ENCODE results near the gene OSBPL2.

OSBPL2 gene

DNA sequence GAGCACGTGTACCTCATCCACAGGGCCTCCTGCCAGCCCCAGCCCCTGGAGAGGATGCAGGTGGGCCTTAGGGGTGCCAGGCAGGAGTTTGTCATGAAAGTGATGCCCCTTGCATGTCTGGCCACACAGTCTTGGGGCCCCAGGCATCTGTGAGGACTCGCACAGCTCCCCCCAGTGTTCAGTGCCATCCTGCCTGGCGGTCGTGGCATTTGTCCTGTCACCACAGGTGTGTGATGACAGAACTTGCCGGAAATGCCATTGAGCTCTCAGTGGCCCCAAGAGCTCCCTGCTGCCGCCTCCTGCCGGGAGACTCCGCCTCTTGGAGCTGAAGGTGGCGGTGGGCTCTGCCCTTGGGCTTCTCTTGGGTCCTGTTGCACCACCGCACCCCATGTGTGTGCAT lies 33.9 kb downstream of the OSBPL2 start:
- H3K36me3 Mint-ChIP-seq (ENCODE audit: low read depth): peaks cover 39% of the 10 kb centered on the region
- H3K9me3 Mint-ChIP-seq: no peaks in the 10 kb centered on the region
- TF ChIP-seq, protein P1, sequence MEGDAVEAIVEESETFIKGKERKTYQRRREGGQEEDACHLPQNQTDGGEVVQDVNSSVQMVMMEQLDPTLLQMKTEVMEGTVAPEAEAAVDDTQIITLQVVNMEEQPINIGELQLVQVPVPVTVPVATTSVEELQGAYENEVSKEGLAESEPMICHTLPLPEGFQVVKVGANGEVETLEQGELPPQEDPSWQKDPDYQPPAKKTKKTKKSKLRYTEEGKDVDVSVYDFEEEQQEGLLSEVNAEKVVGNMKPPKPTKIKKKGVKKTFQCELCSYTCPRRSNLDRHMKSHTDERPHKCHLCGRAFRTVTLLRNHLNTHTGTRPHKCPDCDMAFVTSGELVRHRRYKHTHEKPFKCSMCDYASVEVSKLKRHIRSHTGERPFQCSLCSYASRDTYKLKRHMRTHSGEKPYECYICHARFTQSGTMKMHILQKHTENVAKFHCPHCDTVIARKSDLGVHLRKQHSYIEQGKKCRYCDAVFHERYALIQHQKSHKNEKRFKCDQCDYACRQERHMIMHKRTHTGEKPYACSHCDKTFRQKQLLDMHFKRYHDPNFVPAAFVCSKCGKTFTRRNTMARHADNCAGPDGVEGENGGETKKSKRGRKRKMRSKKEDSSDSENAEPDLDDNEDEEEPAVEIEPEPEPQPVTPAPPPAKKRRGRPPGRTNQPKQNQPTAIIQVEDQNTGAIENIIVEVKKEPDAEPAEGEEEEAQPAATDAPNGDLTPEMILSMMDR (IDR thresholded peaks at IDR 0.05; ENCODE audit: unreplicated experiment in 3 of 3): no peak
- H3K27me3 Mint-ChIP-seq (ENCODE audit: low read depth): no peaks in the 10 kb centered on the region
- H3K4me3 Mint-ChIP-seq: no peak overlapping the region
- no peak overlapping the region for H3K27ac Mint-ChIP-seq
- peaks cover 14% of the 10 kb centered on the region for H3K4me1 Mint-ChIP-seq

DNA sequence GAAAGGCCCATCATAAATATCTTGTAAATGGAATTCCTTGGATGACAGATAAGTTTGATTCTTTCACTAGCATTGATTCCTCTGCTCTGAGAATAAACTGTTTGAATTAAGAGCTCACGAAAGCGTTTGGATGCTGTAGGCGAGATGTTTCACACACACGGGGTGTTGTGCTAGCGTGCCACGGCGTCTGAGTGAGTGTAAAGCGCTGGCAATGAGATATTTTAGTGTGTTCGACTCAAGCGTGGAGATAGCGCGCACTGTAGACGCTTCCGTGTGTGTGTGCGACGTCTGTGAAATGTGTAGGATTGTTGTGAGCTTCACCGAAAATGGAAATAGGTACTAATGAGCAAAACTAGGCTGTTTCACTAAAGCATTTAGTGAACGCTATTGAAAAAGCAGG lies 35.1 kb downstream of the OSBPL2 start:
- H3K4me1 Mint-ChIP-seq: peaks cover 14% of the 10 kb centered on the region
- H3K27ac Mint-ChIP-seq: no peak overlapping the region
- no peaks in the 10 kb centered on the region for H3K9me3 Mint-ChIP-seq
- no peak overlapping the region for H3K4me3 Mint-ChIP-seq
- no peaks in the 10 kb centered on the region for H3K27me3 Mint-ChIP-seq (ENCODE audit: low read depth)
- TF ChIP-seq, protein P1 (IDR thresholded peaks at IDR 0.05; ENCODE audit: unreplicated experiment in 3 of 3): no peak
- H3K36me3 Mint-ChIP-seq (ENCODE audit: low read depth): peaks cover 43% of the 10 kb centered on the region

DNA sequence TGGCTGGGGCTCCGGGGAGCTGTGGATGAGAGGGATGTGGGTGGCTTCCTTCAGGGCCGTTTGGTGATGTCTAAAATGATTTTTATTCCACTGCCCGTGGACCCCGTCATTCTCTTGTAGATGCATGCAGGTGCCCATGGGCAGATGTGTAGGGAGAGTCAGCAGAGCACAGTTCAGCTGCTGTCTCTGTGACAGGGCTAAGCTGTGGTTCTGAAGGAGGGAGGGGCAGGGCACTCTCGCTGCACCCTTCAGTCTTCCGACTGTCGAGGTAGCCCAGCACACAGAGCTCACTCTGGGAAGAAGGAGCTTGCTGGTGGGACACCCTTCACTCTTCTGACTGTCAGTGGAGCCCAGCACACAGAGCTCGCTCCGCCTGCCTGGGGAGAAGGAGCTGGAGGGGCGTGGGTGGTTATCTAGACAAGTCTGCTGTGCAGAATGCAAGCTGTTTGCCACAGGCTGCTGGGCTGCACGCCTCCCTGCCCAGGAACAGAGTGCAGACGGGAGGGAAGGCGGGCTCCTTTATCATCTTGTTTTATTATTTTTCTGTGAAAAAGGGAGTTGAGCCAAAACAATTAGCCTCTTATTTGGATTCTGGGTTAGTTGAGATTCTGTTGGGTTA lies 36.1 kb downstream of the OSBPL2 start:
- H3K4me3 Mint-ChIP-seq: no peak overlapping the region
- H3K36me3 Mint-ChIP-seq (ENCODE audit: low read depth): peaks cover 53% of the 10 kb centered on the region
- H3K27ac Mint-ChIP-seq: peak overlapping the region in 2 of 3 experiments; percentile 34 to 66
- H3K9me3 Mint-ChIP-seq: no peaks in the 10 kb centered on the region
- H3K4me1 Mint-ChIP-seq: peaks cover 14% of the 10 kb centered on the region
- TF ChIP-seq, protein P1 (IDR thresholded peaks at IDR 0.05; ENCODE audit: unreplicated experiment in 3 of 3): no peak
- peaks cover 5% of the 10 kb centered on the region for H3K27me3 Mint-ChIP-seq (ENCODE audit: low read depth)

DNA sequence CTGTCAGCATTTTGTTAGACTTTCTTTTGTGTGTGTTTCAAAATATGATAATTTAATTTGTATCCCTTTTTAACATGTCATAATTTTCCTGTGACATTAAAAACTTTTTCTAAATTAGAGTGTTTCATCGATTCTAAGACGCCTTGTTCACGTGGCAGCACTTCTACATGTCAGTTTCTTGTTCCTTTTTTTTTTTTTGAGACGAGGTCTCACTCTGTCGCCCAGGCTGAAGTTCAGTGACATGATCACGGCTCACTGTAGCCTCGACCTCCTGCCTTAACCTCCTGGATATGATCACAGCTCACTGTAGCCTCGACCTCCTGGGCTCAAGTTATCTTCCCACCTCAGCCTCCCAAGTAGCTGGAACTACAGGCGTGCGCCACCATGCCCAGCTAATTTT lies 36.9 kb downstream of the OSBPL2 start:
- peaks cover 60% of the 10 kb centered on the region for H3K36me3 Mint-ChIP-seq (ENCODE audit: low read depth)
- peaks cover 14% of the 10 kb centered on the region for H3K4me1 Mint-ChIP-seq
- H3K27me3 Mint-ChIP-seq (ENCODE audit: low read depth): peaks cover 5% of the 10 kb centered on the region
- no peak overlapping the region for H3K4me3 Mint-ChIP-seq
- H3K27ac Mint-ChIP-seq: no peak overlapping the region
- no peaks in the 10 kb centered on the region for H3K9me3 Mint-ChIP-seq
- TF ChIP-seq, protein P1 (IDR thresholded peaks at IDR 0.05; ENCODE audit: unreplicated experiment in 3 of 3): no peak

DNA sequence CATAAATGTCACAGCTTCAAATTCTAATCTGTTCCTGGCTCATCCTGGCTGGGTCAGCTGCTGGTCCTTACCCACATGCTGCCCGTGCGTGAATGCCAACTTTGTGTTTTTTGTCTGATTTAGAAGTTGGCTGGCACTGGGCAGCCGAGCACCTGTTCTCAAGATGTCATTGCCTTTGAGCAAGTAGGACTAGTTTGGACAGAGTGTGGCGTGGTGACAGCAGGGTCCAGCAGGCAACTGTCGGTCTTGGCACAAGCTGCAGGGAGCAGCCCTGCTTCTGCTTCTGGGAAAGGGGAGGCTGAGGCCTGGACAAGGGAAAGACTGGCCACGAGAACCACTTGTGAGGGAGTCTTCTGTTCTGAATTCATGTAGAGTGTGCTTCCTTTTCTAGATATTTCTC lies 38.1 kb downstream of the OSBPL2 start:
- Mint-ChIP-seq H3K27ac (no peak overlapping the region), H3K27me3 (ENCODE audit: low read depth) (peaks cover 5% of the 10 kb centered on the region), H3K4me3 (no peak overlapping the region), H3K36me3 (ENCODE audit: low read depth) (peaks cover 72% of the 10 kb centered on the region), H3K9me3 (no peaks in the 10 kb centered on the region), H3K4me1 (peaks cover 14% of the 10 kb centered on the region)
- TF ChIP-seq, protein P1 (IDR thresholded peaks at IDR 0.05; ENCODE audit: unreplicated experiment in 3 of 3): no peak

DNA sequence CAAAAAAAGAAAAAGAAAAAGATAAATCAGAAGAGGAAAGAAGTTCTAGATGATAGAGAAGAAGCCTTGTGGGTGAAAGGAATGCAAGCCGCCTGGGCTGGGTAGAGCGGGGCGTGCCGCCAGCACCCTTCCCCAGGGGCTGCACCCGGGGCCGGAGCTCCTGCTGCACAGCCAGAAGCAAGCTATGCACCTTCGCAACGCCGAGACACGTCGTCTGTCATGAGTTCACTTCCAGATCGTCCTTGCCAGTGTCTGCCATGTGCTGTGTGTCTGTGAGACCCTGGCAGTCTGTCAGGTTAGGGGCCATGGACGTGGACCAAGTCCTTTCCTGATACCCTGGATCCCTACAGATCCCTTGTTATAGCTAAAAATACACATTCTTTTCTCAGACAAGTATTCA lies 38.9 kb downstream of the OSBPL2 start:
- H3K27me3 Mint-ChIP-seq (ENCODE audit: low read depth): peaks cover 5% of the 10 kb centered on the region
- H3K27ac Mint-ChIP-seq: no peak overlapping the region
- H3K9me3 Mint-ChIP-seq: no peaks in the 10 kb centered on the region
- no peak overlapping the region for H3K4me3 Mint-ChIP-seq
- TF ChIP-seq, protein P1 (IDR thresholded peaks at IDR 0.05; ENCODE audit: unreplicated experiment in 3 of 3): no peak
- H3K4me1 Mint-ChIP-seq: peaks cover 14% of the 10 kb centered on the region
- peaks cover 80% of the 10 kb centered on the region for H3K36me3 Mint-ChIP-seq (ENCODE audit: low read depth)

Measured in nephron (organoid).